ENCODE measurements around the gene HAO2. TPM values are rescaled to one million over a fixed set of nuclear protein-coding genes. Genes with fewer than 3 reads are reported as not detected.

HAO2 gene
- total RNA-seq, 1 donor from 2014 or later, result not detected

- no peak for DNase-seq (ENCODE audit: low read depth in 2 of 2)
Measured at GRCh38 chr1:119435052-119435451, 66.5 kb downstream of the HAO2 start.

- no peak for DNase-seq (ENCODE audit: low read depth in 2 of 2)
Measured at GRCh38 chr1:119438761-119439160, 70.2 kb downstream of the HAO2 start.

GRCh38 chr1:119440721-119441307 is 72.2 kb downstream of the HAO2 start:
- DNase-seq (ENCODE audit: low read depth in 2 of 2), result no peak

GRCh38 chr1:119442756-119443155 is 74.2 kb downstream of the HAO2 start:
- no peak for DNase-seq (ENCODE audit: low read depth in 2 of 2)

Other genes with a start within 250 kb of the HAO2 start
- 14.8 and 17.2 TPM in 2 replicates for gene WARS2, start 228.1 kb upstream of the HAO2 start, total RNA-seq
- not detected in 2 replicates for gene HSD3B2, start 46.4 kb downstream of the HAO2 start, total RNA-seq
- not detected in 2 replicates for gene HSD3B1, start 138.4 kb downstream of the HAO2 start, total RNA-seq